B cell (primary cell): ENCODE data around the gene MNT. TPM values are rescaled to one million over a fixed set of nuclear protein-coding genes. Genes with fewer than 3 reads are reported as not detected.

Experiments
- ATAC-seq: fragments of 200-7000 bp; cut with Tn5 transposase; one replicate; pipeline ENCODE4 v1.10.0; 2021; ENCODE audit warnings: low read depth, mild to moderate bottlenecking, moderate number of reproducible peaks, moderate library complexity
- CTCF ChIA-PET: fragments of 350-600 bp; sonication (Branson Sonifier 250); formaldehyde crosslinking; loops from one replicate; lab custom pipeline; 2021; ENCODE audit warnings: antibody characterized with exemption, inconsistent platforms; lab: Charles Lee
- POLR2A ChIA-PET: fragments of 350-600 bp; sonication (Branson Sonifier 250); formaldehyde crosslinking; loops from one replicate; lab custom pipeline; 2021; ENCODE audit warnings: antibody characterized with exemption; lab: Charles Lee
- DNase-seq: peaks from one replicate; pipeline ENCODE4 v3.0.0; 2013
- H2AFZ ChIP-seq: 2 replicates; pipeline ENCODE4 v1.6.1; 2012; ENCODE audit warnings: mild to moderate bottlenecking, low read depth, low read length; ENCODE audit not compliant: insufficient read depth, poor library complexity, severe bottlenecking
- H3K27ac ChIP-seq, 2 donors: 1 replicate in 1 of 2; 2 replicates in 1 of 2; pipeline ENCODE4 v1.5.1; 2012 to 2013; ENCODE audit warnings: low read length in 2 of 2, mild to moderate bottlenecking in 2 of 2, moderate library complexity in 1 of 2
- H3K27me3 ChIP-seq, 4 experiments: fragments of 200-600 bp in 1 of 4; sonication (generic) in 1 of 4; replicated peaks in 1 of 4; 1 replicate in 2 of 4; 2 replicates in 2 of 4; pipeline versions ENCODE4 v1.6.1 to v1.7.0; 2013 to 2016; ENCODE audit warnings: low read length in 3 of 4, mild to moderate bottlenecking in 2 of 4, mixed read lengths in 1 of 4, moderate library complexity in 1 of 4; ENCODE audit not compliant: insufficient read depth in 4 of 4, control insufficient read depth in 3 of 4; ENCODE audit errors: control extremely low read depth in 1 of 4
- H3K36me3 ChIP-seq, 2 experiments: replicated peaks in 1 of 2; 1 replicate in 1 of 2; 2 replicates in 1 of 2; pipeline versions ENCODE4 v1.6.1 to v1.7.1; 2013; ENCODE audit warnings: low read length in 1 of 2; ENCODE audit not compliant: insufficient read depth in 2 of 2, control insufficient read depth in 1 of 2; ENCODE audit errors: control extremely low read depth in 1 of 2, extremely low read depth in 1 of 2
- H3K4me1 ChIP-seq, 2 donors: fragments of 200-600 bp in 1 of 2; sonication (generic) in 1 of 2; 1 replicate in 1 of 2; 2 replicates in 1 of 2; pipeline versions ENCODE4 v1.5.1 to v1.6.1; 2013 to 2017; ENCODE audit warnings: low read length in 2 of 2; ENCODE audit not compliant: control insufficient read depth in 2 of 2, insufficient read depth in 2 of 2
- H3K4me2 ChIP-seq: replicated peaks from 2 replicates; pipeline ENCODE3; 2012; ENCODE audit warnings: mild to moderate bottlenecking, low read depth, low read length; ENCODE audit not compliant: poor library complexity, severe bottlenecking
- H3K4me3 ChIP-seq, 5 experiments: fragments of 200-600 bp in 1 of 5; sonication (generic) in 1 of 5; 1 replicate in 3 of 5; 2 replicates in 2 of 5; pipeline versions ENCODE4 v1.5.1 to v1.7.0; 2011 to 2016; ENCODE audit warnings: low read length in 4 of 5, mild to moderate bottlenecking in 4 of 5, low read depth in 2 of 5, control low read depth in 1 of 5, moderate library complexity in 1 of 5; ENCODE audit not compliant: insufficient read depth in 1 of 5; ENCODE audit errors: control extremely low read depth in 1 of 5, extremely low read depth in 1 of 5
- H3K79me2 ChIP-seq: fragments of 200-600 bp; sonication (generic); one replicate; pipeline ENCODE4 v1.6.0; 2016; ENCODE audit warnings: low read length; ENCODE audit not compliant: control insufficient read depth, insufficient read depth
- H3K9ac ChIP-seq: fragments of 200-600 bp; sonication (generic); 2 replicates; pipeline ENCODE4 v1.6.1; 2017; ENCODE audit warnings: mild to moderate bottlenecking, low read length, moderate library complexity
- H3K9me3 ChIP-seq, 3 donors: one replicate each; pipeline versions ENCODE4 v1.6.1 to v1.7.1; 2013; ENCODE audit warnings: low read length in 2 of 3; ENCODE audit not compliant: control insufficient read depth in 2 of 3, insufficient read depth in 1 of 3; ENCODE audit errors: control extremely low read depth in 1 of 3
- H4K20me1 ChIP-seq: 2 replicates; pipeline ENCODE4 v1.6.0; 2012; ENCODE audit warnings: mild to moderate bottlenecking, low read length; ENCODE audit not compliant: insufficient read depth, control insufficient read depth, poor library complexity, severe bottlenecking
- H3K27ac Mint-ChIP-seq: one replicate; pipeline ENCODE4 v1.8.0; 2021; ENCODE audit warnings: mixed read lengths
- H3K27me3 Mint-ChIP-seq: one replicate; pipeline ENCODE4 v1.8.0; 2021; ENCODE audit warnings: mixed read lengths
- H3K4me1 Mint-ChIP-seq: one replicate; pipeline ENCODE4 v1.8.0; 2021; ENCODE audit warnings: mixed read lengths
- H3K4me3 Mint-ChIP-seq: one replicate; pipeline ENCODE4 v1.8.0; 2021; ENCODE audit warnings: mixed read lengths
- H3K9me3 Mint-ChIP-seq: one replicate; pipeline ENCODE4 v1.8.0; 2022; ENCODE audit warnings: mixed read lengths; ENCODE audit not compliant: insufficient read depth
- CTCF ChIP-seq: fragments of 200-600 bp; IDR thresholded peaks from one replicate; pipeline ENCODE4 v1.8.0; 2022; ENCODE audit warnings: antibody characterized with exemption, mild to moderate bottlenecking
- EZH2 ChIP-seq: IDR thresholded peaks from 2 replicates; pipeline ENCODE4 v1.6.1; 2012; ENCODE audit warnings: borderline replicate concordance, low read depth, mild to moderate bottlenecking, moderate library complexity, low read length; ENCODE audit not compliant: insufficient read depth, poor library complexity, severe bottlenecking
- WGBS: methylation state at CpG from one replicate; pipeline ENCODE4 v1.1.5; 2013; ENCODE audit warnings: missing lambda C conversion rate; ENCODE audit not compliant: insufficient coverage; 5-methylcytosine and 5-hydroxymethylcytosine counted together
- intact Hi-C: fragments of 100-400 bp; cut with micrococcal nuclease; formaldehyde crosslinking; loops from one replicate; pipeline ENCODE4 v1.10.0; 2022
- polyA plus RNA-seq: library from polyadenylated mRNA; depleted of rRNA; stranded (reverse); fragments of >200 nt; gene quantifications from 2 replicates; pipeline ENCODE4 v1.2.3, GENCODE V29; 2012
- total RNA-seq, 2 donors: library from RNA; stranded (reverse); fragments of 120-200 nt in 1 of 2; gene quantifications; 1 replicate in 1 of 2; 2 replicates in 1 of 2; pipeline versions ENCODE4 v1.2.3 to v1.2.4, GENCODE V29; 2013 to 2022

MNT gene
- total and polyA plus RNA-seq, 2 donors (not counting 1 experiment from before 2014, with no cell fraction given): 20.0 to 68.5 TPM

DNA sequence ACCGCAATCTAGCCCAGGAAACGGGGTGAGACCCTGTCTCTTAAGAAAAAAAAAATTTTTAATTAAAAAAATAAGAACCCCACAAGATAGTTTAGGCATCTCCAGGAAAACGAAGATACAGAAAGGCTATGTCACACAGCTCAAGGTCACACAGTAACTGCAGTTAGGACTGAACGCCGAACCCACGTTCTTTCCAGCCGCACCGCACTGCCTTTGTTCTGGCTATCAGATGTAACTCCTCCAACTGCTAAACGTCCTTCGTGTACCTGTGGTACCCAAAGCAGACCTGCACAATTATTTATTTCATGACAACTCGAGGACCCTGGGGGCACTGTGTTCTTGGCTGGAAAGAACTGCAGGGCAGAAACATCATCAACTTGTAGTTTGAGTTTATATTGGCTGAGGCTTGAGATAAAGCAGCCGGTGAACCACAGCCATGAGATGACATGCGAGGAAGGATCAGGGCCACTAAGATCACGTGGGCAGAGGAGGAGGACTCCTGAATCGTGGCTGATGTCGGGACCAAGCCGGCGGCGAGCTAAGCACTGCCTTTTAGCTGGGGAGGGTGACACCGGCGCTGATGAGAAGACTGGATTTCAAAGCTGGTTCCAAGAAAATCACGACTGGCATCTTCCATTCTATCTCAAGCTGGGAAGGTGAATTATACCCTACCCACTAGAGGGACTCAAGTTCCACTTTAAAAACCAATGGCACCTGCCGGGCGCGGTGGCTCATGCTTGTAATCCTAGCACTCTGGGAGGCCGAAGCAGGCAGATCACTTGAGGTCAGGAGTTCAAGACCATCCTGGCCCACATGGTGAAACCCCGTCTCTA lies 20.7 kb upstream of the MNT start:
- DNase-seq (no peak), ATAC-seq (no peak)
- H3K4me3 ChIP-seq: no peak overlapping the region
- no peaks in the 10 kb centered on the region for H3K4me1 ChIP-seq
- no peak overlapping the region for H3K27ac ChIP-seq
- no peaks in the 10 kb centered on the region for H3K27me3 ChIP-seq
- ChIA-PET POLR2A (no interaction called here), CTCF (interaction anchor here (3.3 kb wide), 1 partner anchor 39 kb away, joined by 16 read pairs; no protein-coding TSS in a partner anchor)
- no peak overlapping the region for H3K27ac Mint-ChIP-seq
- no peaks in the 10 kb centered on the region for H3K9me3 ChIP-seq
- no peak overlapping the region for H3K4me3 Mint-ChIP-seq
- no peaks in the 10 kb centered on the region for H3K27me3 Mint-ChIP-seq
- peaks cover 5 to 39% of the 10 kb centered on the region in 2 experiments for H3K36me3 ChIP-seq
- intact Hi-C loops: no loop called here
- no peaks in the 10 kb centered on the region for H3K4me1 Mint-ChIP-seq
- TF ChIP-seq EZH2: no peak
- TF ChIP-seq CTCF: no peak
- no peak overlapping the region for H2AFZ ChIP-seq
- no peak overlapping the region for H3K9ac ChIP-seq
- peaks cover 11% of the 10 kb centered on the region for H4K20me1 ChIP-seq
- 98% methylated on average over 17 of the region's 27 CpGs for WGBS
- H3K9me3 Mint-ChIP-seq: no peaks in the 10 kb centered on the region
- no peak overlapping the region for H3K4me2 ChIP-seq
- H3K79me2 ChIP-seq: no peaks in the 10 kb centered on the region

DNA sequence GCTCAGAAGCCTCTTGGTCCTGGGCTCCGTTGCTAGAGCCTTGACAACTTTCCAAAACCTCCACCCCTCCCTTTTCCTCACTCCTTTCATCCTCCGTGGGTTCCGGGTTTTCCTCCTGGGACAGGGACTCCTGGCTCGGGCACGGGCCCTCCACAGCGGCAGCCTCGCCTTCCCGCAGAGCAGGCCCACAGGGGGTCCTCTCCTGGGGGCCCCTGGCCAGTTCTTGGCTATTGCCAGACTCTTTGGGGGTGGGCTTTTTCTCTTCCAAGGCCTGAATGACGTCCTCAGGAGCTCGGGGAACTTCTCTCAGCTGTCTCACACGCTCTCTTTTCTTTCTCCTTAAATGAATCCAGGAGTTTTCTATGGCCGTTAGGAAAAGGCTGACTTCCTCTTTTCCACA lies 19.3 kb upstream of the MNT start:
- no peaks in the 10 kb centered on the region for H3K27me3 ChIP-seq

More for the DNA sequence above, 19.3 kb upstream of the MNT start:
- Histone ChIP-seq H3K36me3 (peaks cover 5 to 39% of the 10 kb centered on the region in 2 experiments), H3K9me3 (no peaks in the 10 kb centered on the region), H4K20me1 (peaks cover 15% of the 10 kb centered on the region), H2AFZ (no peak overlapping the region), H3K27ac (no peak overlapping the region), H3K79me2 (peaks cover 4% of the 10 kb centered on the region), H3K4me1 (no peaks in the 10 kb centered on the region), H3K9ac (no peak overlapping the region), H3K4me2 (no peak overlapping the region), H3K4me3 (no peak overlapping the region)
- H3K9me3 Mint-ChIP-seq: no peaks in the 10 kb centered on the region
- DNase-seq (no peak), ATAC-seq (no peak)
- CTCF ChIA-PET: interaction anchor here (5.8 to 12.0 kb wide), 2 partner anchors 16 to 38 kb away, joined by 76 to 650 read pairs; no protein-coding TSS in a partner anchor
- intact Hi-C loops: no loop called here
- POLR2A ChIA-PET: no interaction called here
- H3K4me3 Mint-ChIP-seq: no peak overlapping the region
- TF ChIP-seq EZH2 (no peak), CTCF (no peak)
- 97% methylated on average over 8 of the region's 12 CpGs for WGBS
- peaks cover 1% of the 10 kb centered on the region for H3K4me1 Mint-ChIP-seq
- no peak overlapping the region for H3K27ac Mint-ChIP-seq
- H3K27me3 Mint-ChIP-seq: no peaks in the 10 kb centered on the region
